OCI-M1 (cell line): Measurements from ENCODE around the gene FBXL19.

Experiments used
- DNase-seq: peaks from one replicate; lab custom pipeline; 2025; lab: John Stamatoyannopoulos, UW

Gene FBXL19

GRCh38 chr16:30944352-30944751 is 21.0 kb downstream of the FBXL19 start:
- DNase-seq, result no peak

GRCh38 chr16:30946671-30947540 is 23.5 kb downstream of the FBXL19 start:
- no peak for DNase-seq

GRCh38 chr16:30947541-30947858 is 24.1 kb downstream of the FBXL19 start:
- DNase-seq, result no peak

GRCh38 chr16:30947859-30948666 is 24.7 kb downstream of the FBXL19 start:
- peak; percentile 50 for DNase-seq

GRCh38 chr16:30948667-30949649 is 25.6 kb downstream of the FBXL19 start, which contains the start of gene ORAI3:
TSS of gene ORAI3 (plus strand) at chr16:30949068. CDS start at chr16:30949290, 222 bp downstream.
- DNase-seq, result peak; percentile 88

GRCh38 chr16:30949650-30950515 is 26.5 kb downstream of the FBXL19 start:
- DNase-seq, result peak; percentile 94

- no peak for DNase-seq
Measured at GRCh38 chr16:30950516-30951065, 27.2 kb downstream of the FBXL19 start.

- DNase-seq, result no peak
Measured at GRCh38 chr16:30951193-30951592, 27.8 kb downstream of the FBXL19 start.

- no peak for DNase-seq
Measured at GRCh38 chr16:30951750-30952149, 28.4 kb downstream of the FBXL19 start.

- DNase-seq, result no peak
Measured at GRCh38 chr16:30953111-30953510, 29.7 kb downstream of the FBXL19 start.

- peak; percentile 94 for DNase-seq
Measured at GRCh38 chr16:30953511-30954124, 30.2 kb downstream of the FBXL19 start.

- no peak for DNase-seq
Measured at GRCh38 chr16:30954993-30955392, 31.6 kb downstream of the FBXL19 start.

GRCh38 chr16:30956601-30957455 is 33.5 kb downstream of the FBXL19 start:
- peak; percentile 91 for DNase-seq

- peak; percentile 97 for DNase-seq
Measured at GRCh38 chr16:30957456-30958174, 34.2 kb downstream of the FBXL19 start, which contains the start of gene SETD1A. TSS of gene SETD1A (plus strand) at chr16:30957754. CDS start at chr16:30958732, 978 bp downstream.

GRCh38 chr16:30958175-30959079 is 35.1 kb downstream of the FBXL19 start:
- DNase-seq, result peak; percentile 73

- DNase-seq, result no peak
Measured at GRCh38 chr16:30961384-30961783, 38.0 kb downstream of the FBXL19 start.

- no peak for DNase-seq
Measured at GRCh38 chr16:30963925-30964511, 40.6 kb downstream of the FBXL19 start.
